ENCODE data around the gene NTM. TPM values are rescaled to one million over a fixed set of nuclear protein-coding genes. Genes with fewer than 3 reads are reported as not detected.

NTM gene
- total and polyA plus RNA-seq, 12 donors = 0.43 to 3.0 (median 1.3) TPM

DNA sequence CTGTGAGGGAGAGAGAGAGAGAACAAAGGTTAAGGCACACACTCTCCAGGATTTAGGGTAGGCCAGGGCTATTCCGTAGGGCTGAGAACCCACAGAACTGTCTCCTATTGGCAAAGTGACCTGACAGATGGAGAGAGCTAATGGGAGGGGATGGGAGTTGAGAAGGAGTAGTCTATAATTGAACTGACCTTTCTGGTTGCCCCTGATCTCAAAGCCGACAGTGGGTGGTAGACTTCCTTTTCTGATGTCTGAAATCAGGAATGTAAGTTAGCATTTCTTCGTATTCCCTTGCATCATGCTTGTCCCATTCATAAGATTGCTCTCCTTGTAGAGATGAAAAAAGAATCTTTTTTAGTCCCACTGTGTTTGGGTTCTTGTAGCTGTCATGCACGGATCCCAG is 210.1 kb downstream of the NTM start:
- intact Hi-C loops (cut with DNase I) = loop anchor here in 4 of 10 donors (5.0 to 10.0 kb wide), 2 partner anchors 84 to 92 kb away; no protein-coding TSS in a partner anchor
- Histone ChIP-seq H3K36me3 (no peaks in the 10 kb centered on the region), H3K4me3 (no peak overlapping the region), H3K9me3 (no peaks in the 10 kb centered on the region), H3K4me1 (no peaks in the 10 kb centered on the region), H3K27me3 (peaks cover 0 to 54% (median 37%) of the 10 kb centered on the region in 7 donors), H3K27ac (no peak overlapping the region)
- DNase-seq = no peak
- no peak for ATAC-seq
- TF ChIP-seq, protein P1, sequence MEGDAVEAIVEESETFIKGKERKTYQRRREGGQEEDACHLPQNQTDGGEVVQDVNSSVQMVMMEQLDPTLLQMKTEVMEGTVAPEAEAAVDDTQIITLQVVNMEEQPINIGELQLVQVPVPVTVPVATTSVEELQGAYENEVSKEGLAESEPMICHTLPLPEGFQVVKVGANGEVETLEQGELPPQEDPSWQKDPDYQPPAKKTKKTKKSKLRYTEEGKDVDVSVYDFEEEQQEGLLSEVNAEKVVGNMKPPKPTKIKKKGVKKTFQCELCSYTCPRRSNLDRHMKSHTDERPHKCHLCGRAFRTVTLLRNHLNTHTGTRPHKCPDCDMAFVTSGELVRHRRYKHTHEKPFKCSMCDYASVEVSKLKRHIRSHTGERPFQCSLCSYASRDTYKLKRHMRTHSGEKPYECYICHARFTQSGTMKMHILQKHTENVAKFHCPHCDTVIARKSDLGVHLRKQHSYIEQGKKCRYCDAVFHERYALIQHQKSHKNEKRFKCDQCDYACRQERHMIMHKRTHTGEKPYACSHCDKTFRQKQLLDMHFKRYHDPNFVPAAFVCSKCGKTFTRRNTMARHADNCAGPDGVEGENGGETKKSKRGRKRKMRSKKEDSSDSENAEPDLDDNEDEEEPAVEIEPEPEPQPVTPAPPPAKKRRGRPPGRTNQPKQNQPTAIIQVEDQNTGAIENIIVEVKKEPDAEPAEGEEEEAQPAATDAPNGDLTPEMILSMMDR (IDR thresholded peaks at IDR 0.05) = no peak
- 79 to 82% methylated on average over 4 of the region's 4 CpGs for WGBS, 2 donors

DNA sequence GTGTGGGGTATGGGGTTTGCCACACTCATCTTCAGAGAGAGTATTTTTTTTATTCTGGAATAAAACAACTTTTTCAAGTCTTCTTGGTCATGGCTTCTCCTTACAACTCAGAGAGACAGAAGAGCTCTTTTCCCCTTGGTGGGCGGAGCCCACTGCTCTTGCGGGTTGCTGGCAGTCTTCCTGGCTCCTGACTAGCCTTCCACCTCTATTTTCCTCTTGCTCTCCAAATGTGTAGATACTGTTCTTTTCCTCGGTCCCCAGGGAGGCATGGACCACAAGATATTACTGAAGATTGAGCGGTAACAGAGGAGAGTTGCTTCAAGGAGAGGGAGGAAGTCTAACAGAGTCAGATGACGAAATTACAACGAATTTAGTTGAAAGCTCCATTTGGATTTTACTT is 210.6 kb downstream of the NTM start:
- Histone ChIP-seq H3K9me3 (peaks cover 0 to under 1% (median 0%) of the 10 kb centered on the region in 11 donors), H3K4me3 (no peak overlapping the region), H3K4me1 (no peaks in the 10 kb centered on the region), H3K36me3 (no peaks in the 10 kb centered on the region), H3K27ac (no peak overlapping the region), H3K27me3 (peaks cover 0 to 54% (median 34%) of the 10 kb centered on the region in 7 donors)
- 61 to 63% methylated on average over 6 of the region's 6 CpGs for WGBS, 2 donors
- DNase-seq (no peak), ATAC-seq (no peak)
- intact Hi-C loops (cut with DNase I) = loop anchor here in 4 of 10 donors (5.0 to 10.0 kb wide), 2 partner anchors 84 to 91 kb away; no protein-coding TSS in a partner anchor
- TF ChIP-seq, protein P1 (IDR thresholded peaks at IDR 0.05) = no peak

DNA sequence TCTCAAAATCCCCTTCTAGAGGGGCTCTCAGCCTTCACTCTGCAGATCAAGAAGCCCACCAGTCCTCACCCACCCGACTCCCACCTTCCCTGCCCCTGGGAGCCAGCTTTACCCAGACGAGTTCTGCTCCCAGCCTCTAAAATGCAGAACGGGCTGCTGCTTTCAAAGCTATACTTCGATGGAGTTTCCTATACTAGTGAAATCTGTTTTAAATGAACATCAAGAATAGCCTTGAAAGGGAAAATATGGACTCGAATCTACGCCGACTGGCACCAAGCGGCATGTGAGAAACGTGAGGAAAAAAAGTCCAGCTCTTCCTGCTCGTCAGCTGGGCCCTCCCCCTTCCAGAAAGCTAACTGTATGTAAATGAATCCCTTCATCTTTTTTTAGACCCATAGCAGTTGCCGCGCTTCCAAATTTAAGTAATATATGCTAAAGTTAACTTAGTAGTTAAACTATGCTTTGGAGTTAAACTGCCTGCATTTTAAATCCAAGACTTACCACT is 211.7 kb downstream of the NTM start:
- no peak for DNase-seq
- WGBS, 2 donors = 73 to 74% methylated on average over 12 of the region's 12 CpGs
- Histone ChIP-seq H3K9me3 (peaks cover 0 to 7% (median 0%) of the 10 kb centered on the region in 11 donors), H3K27ac (no peak overlapping the region), H3K36me3 (no peaks in the 10 kb centered on the region), H3K4me1 (no peaks in the 10 kb centered on the region), H3K27me3 (peaks cover 0 to 51% (median 36%) of the 10 kb centered on the region in 7 donors), H3K4me3 (no peak overlapping the region)
- TF ChIP-seq, protein P1 (IDR thresholded peaks at IDR 0.05) = no peak
- ATAC-seq = no peak
- intact Hi-C loops (cut with DNase I) = loop anchor here in 4 of 10 donors (5.0 to 10.0 kb wide), 2 partner anchors 83 to 90 kb away; no protein-coding TSS in a partner anchor

DNA sequence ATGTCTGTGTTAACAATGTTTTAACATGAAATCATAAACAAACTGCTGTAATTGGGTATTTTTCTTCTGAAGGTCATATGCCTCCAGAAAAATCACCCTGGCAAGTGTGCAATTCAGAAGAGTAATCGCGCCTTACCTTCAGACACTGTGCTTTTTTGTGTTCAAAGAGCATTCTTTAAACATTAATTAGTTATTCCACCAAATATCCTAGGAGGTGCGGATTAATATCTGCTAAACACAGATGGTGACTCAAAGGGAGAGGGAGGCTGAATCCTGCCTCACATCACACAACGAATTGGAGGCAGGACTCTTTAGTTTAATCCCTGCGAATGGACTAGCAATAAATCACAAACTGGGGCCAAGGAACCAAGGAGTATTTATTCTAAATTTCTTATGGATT is 213.0 kb downstream of the NTM start:
- Histone ChIP-seq H3K4me3 (no peak overlapping the region), H3K4me1 (no peaks in the 10 kb centered on the region), H3K27me3 (peaks cover 0 to 45% (median 31%) of the 10 kb centered on the region in 7 donors), H3K36me3 (no peaks in the 10 kb centered on the region), H3K27ac (no peak overlapping the region), H3K9me3 (peaks cover 0 to 16% (median 0%) of the 10 kb centered on the region in 11 donors)
- WGBS, 2 donors = 91 to 94% methylated on average over 5 of the region's 5 CpGs
- DNase-seq (no peak), ATAC-seq (no peak)
- intact Hi-C loops (cut with DNase I) = loop anchor here in 4 of 10 donors (5.0 to 10.0 kb wide), 2 partner anchors 81 to 89 kb away; no protein-coding TSS in a partner anchor
- TF ChIP-seq, protein P1 (IDR thresholded peaks at IDR 0.05) = no peak
